HUES48 (cell line): ENCODE measurements around the gene STIM1.
"Not testable (repeated sequence)": the region's sequence is repeated elsewhere in the genome, so short reads cannot be mapped to it uniquely, and the experiment has no call there.

Experiments used
- H3K27ac ChIP-seq: one replicate; pipeline ENCODE4 v1.7.0; 2013; ENCODE audit warnings: low read depth, low read length, inconsistent platforms
- H3K27me3 ChIP-seq: 2 replicates; pipeline ENCODE4 v1.6.1; 2013; ENCODE audit warnings: mild to moderate bottlenecking, low read length; ENCODE audit not compliant: control insufficient read depth, insufficient read depth
- H3K36me3 ChIP-seq: 2 replicates; pipeline ENCODE4 v1.6.1; 2013; ENCODE audit warnings: low read length; ENCODE audit not compliant: control insufficient read depth, insufficient read depth
- H3K4me1 ChIP-seq: 2 replicates; pipeline ENCODE4 v1.6.1; 2013; ENCODE audit warnings: mild to moderate bottlenecking, low read length; ENCODE audit not compliant: control insufficient read depth, insufficient read depth
- H3K4me3 ChIP-seq: 2 replicates; pipeline ENCODE4 v1.5.1; 2013; ENCODE audit warnings: mild to moderate bottlenecking, low read depth, low read length
- H3K9ac ChIP-seq: 2 replicates; pipeline ENCODE4 v1.6.1; 2013; ENCODE audit warnings: mild to moderate bottlenecking, low read depth, low read length, moderate library complexity
- H3K9me3 ChIP-seq: 2 replicates; pipeline ENCODE4 v1.6.1; 2013; ENCODE audit warnings: low read length; ENCODE audit not compliant: control insufficient read depth, insufficient read depth

STIM1 gene

GRCh38 chr11:3854977-3855807 is at the start of gene STIM1:
Gene STIM1, plus strand, starts transcription at chr11:3855664. Its CDS starts 607 bp downstream, at chr11:3856271.
- Histone ChIP-seq H3K9me3 (no peaks in the 10 kb centered on the region), H3K27ac (peak within 1 kb of the TSS; percentile 87), H3K27me3 (peaks cover 18% of the 10 kb centered on the region), H3K4me3 (peak within 1 kb of the TSS; percentile 86), H3K4me1 (peaks cover 18% of the 10 kb centered on the region), H3K36me3 (no peaks in the 10 kb centered on the region), H3K9ac (peak within 1 kb of the TSS; percentile 58)

GRCh38 chr11:3807909-3808860 is 47.3 kb upstream of the STIM1 start, which contains the start of gene PGAP2:
Gene PGAP2, plus strand, starts transcription at chr11:3808560. Its CDS starts 2,700 bp downstream, at chr11:3811260.
- peak within 1 kb of the TSS; percentile 84 for H3K4me3 ChIP-seq
- no peaks in the 10 kb centered on the region for H3K27me3 ChIP-seq
- peak within 1 kb of the TSS; percentile 64 for H3K9ac ChIP-seq
- peaks cover 2% of the 10 kb centered on the region for H3K4me1 ChIP-seq
- no peaks in the 10 kb centered on the region; the same call in 1 of the 2 replicates for H3K36me3 ChIP-seq
- peak within 1 kb of the TSS; percentile 78 for H3K27ac ChIP-seq
- H3K9me3 ChIP-seq, result no peaks in the 10 kb centered on the region

- peak overlapping the region; percentile 58; the same call in 1 of the 2 replicates for H3K9ac ChIP-seq
- peak overlapping the region; percentile 78 for H3K27ac ChIP-seq
- H3K27me3 ChIP-seq, result no peaks in the 10 kb centered on the region
- peak overlapping the region; percentile 84 for H3K4me3 ChIP-seq
- no peaks in the 10 kb centered on the region; the same call in 1 of the 2 replicates for H3K36me3 ChIP-seq
- peaks cover 2% of the 10 kb centered on the region for H3K4me1 ChIP-seq
- H3K9me3 ChIP-seq, result no peaks in the 10 kb centered on the region
Observed at GRCh38 chr11:3808861-3809623, 46.4 kb upstream of the STIM1 start.

- Histone ChIP-seq H3K36me3 (no peaks in the 10 kb centered on the region; the same call in 1 of the 2 replicates), H3K9me3 (no peaks in the 10 kb centered on the region)
Observed at GRCh38 chr11:3809624-3809928, 45.9 kb upstream of the STIM1 start.

GRCh38 chr11:3810446-3810845 is 45.0 kb upstream of the STIM1 start:
- no peaks in the 10 kb centered on the region for H3K9me3 ChIP-seq
- no peak overlapping the region for H3K9ac ChIP-seq
- no peak overlapping the region for H3K4me3 ChIP-seq
- H3K4me1 ChIP-seq, result peaks cover 2% of the 10 kb centered on the region
- H3K36me3 ChIP-seq, result no peaks in the 10 kb centered on the region; the same call in 1 of the 2 replicates
- H3K27ac ChIP-seq, result no peak overlapping the region
- H3K27me3 ChIP-seq, result no peaks in the 10 kb centered on the region

More at GRCh38 chr11:3809624-3809928, 45.9 kb upstream of the STIM1 start:
- H3K4me3 ChIP-seq, result no peak overlapping the region
- H3K27me3 ChIP-seq, result no peaks in the 10 kb centered on the region
- H3K9ac ChIP-seq, result no peak overlapping the region
- H3K4me1 ChIP-seq, result peaks cover 2% of the 10 kb centered on the region
- no peak overlapping the region for H3K27ac ChIP-seq

GRCh38 chr11:3810951-3811350 is 44.5 kb upstream of the STIM1 start:
- H3K27me3 ChIP-seq, result no peaks in the 10 kb centered on the region
- no peaks in the 10 kb centered on the region for H3K9me3 ChIP-seq
- H3K4me3 ChIP-seq, result no peak overlapping the region
- H3K36me3 ChIP-seq, result no peaks in the 10 kb centered on the region; the same call in 1 of the 2 replicates
- H3K27ac ChIP-seq, result no peak overlapping the region
- H3K4me1 ChIP-seq, result peaks cover 2% of the 10 kb centered on the region
- H3K9ac ChIP-seq, result no peak overlapping the region

- not testable (repeated sequence) for H3K4me1 ChIP-seq, H3K9ac ChIP-seq, H3K27me3 ChIP-seq, H3K27ac ChIP-seq, H3K4me3 ChIP-seq, H3K36me3 ChIP-seq, H3K9me3 ChIP-seq
Observed at GRCh38 chr11:3814832-3815231, 40.6 kb upstream of the STIM1 start.

GRCh38 chr11:3815845-3816244 is 39.6 kb upstream of the STIM1 start:
- Histone ChIP-seq H3K9ac (no peak overlapping the region), H3K4me3 (no peak overlapping the region), H3K27me3 (no peaks in the 10 kb centered on the region), H3K27ac (no peak overlapping the region), H3K36me3 (peaks cover 5% of the 10 kb centered on the region; the same call in 1 of the 2 replicates), H3K4me1 (0 out of 2 replicates have a peak, but pooled peaks cover 2% of the 10 kb centered on the region), H3K9me3 (no peaks in the 10 kb centered on the region)

- Histone ChIP-seq H3K4me3 (no peak overlapping the region), H3K27me3 (no peaks in the 10 kb centered on the region), H3K27ac (no peak overlapping the region), H3K9ac (no peak overlapping the region), H3K9me3 (no peaks in the 10 kb centered on the region), H3K4me1 (0 out of 2 replicates have a peak, but pooled peaks cover 2% of the 10 kb centered on the region), H3K36me3 (peaks cover 5% of the 10 kb centered on the region; the same call in 1 of the 2 replicates)
Observed at GRCh38 chr11:3816673-3817072, 38.8 kb upstream of the STIM1 start.

GRCh38 chr11:3817181-3817800 is 38.2 kb upstream of the STIM1 start:
- H3K36me3 ChIP-seq, result peaks cover 5% of the 10 kb centered on the region; the same call in 1 of the 2 replicates
- H3K27me3 ChIP-seq, result no peaks in the 10 kb centered on the region
- H3K4me3 ChIP-seq, result no peak overlapping the region
- 0 out of 2 replicates have a peak, but pooled peaks cover 2% of the 10 kb centered on the region for H3K4me1 ChIP-seq
- no peak overlapping the region for H3K27ac ChIP-seq
- no peaks in the 10 kb centered on the region for H3K9me3 ChIP-seq
- H3K9ac ChIP-seq, result no peak overlapping the region
